Body of pancreas (tissue), 4 donors: Measurements from ENCODE around the gene GOLGA1. TPM values are rescaled to one million over a fixed set of nuclear protein-coding genes. Genes with fewer than 3 reads are reported as not detected.
"Not testable (repeated sequence)": the region's sequence is repeated elsewhere in the genome, so short reads cannot be mapped to it uniquely, and the experiment has no call there.

Experiments used
- ATAC-seq: fragments of 150-250 bp; one replicate; pipeline ENCODE4 v1.9.1; 2016
- DNase-seq, 4 donors: peaks; one replicate each; pipeline ENCODE4 v3.0.0-alpha.2; 2019
- H3K27ac ChIP-seq, 4 donors: fragments of 200-600 bp; sonication (generic); 1 replicate in 3 of 4; 2 replicates in 1 of 4; pipeline versions ENCODE4 v1.5.1 to v1.6.1; 2016 to 2019; ENCODE audit warnings: mild to moderate bottlenecking in 1 of 4, mixed read lengths in 1 of 4, moderate library complexity in 1 of 4
- H3K27me3 ChIP-seq, 2 donors: fragments of 200-600 bp; sonication (generic); one replicate each; pipeline ENCODE4 v1.6.0; 2016; ENCODE audit warnings: mild to moderate bottlenecking in 1 of 2
- H3K36me3 ChIP-seq, 2 donors: fragments of 200-600 bp; sonication (generic); replicated peaks in 1 of 2; 2 replicates each; pipeline ENCODE4 v1.5.1; 2016; ENCODE audit warnings: low read depth in 2 of 2; ENCODE audit not compliant: insufficient read depth in 1 of 2
- H3K4me1 ChIP-seq: fragments of 200-600 bp; sonication (generic); one replicate; pipeline ENCODE4 v1.6.0; 2016
- H3K4me3 ChIP-seq, 2 donors: fragments of 200-600 bp; sonication (generic); 1 replicate in 1 of 2; 2 replicates in 1 of 2; pipeline ENCODE4 v1.5.1; 2016 to 2019
- H3K9me3 ChIP-seq, 3 donors: fragments of 200-600 bp; sonication (generic); 1 replicate in 2 of 3; 2 replicates in 1 of 3; pipeline ENCODE4 v1.5.1; 2016
- CTCF ChIP-seq, 7 experiments: fragments of 450-650 bp in 4 of 7; fragments of 200-600 bp in 3 of 7; sonication (generic) in 3 of 7; IDR thresholded peaks; one replicate each; pipeline ENCODE4 v1.5.1; 2016 to 2019; ENCODE audit warnings: antibody characterized with exemption in 7 of 7
- POLR2A ChIP-seq, 3 donors: fragments of 450-650 bp; IDR thresholded peaks; one replicate each; pipeline ENCODE4 v1.6.1; 2016; ENCODE audit warnings: antibody characterized with exemption in 3 of 3, mild to moderate bottlenecking in 2 of 3
- WGBS, 2 donors: methylation state at CpG; one replicate each; pipeline ENCODE4 v1.1.5; 2017; 5-methylcytosine and 5-hydroxymethylcytosine counted together
- intact Hi-C: fragments of 100-400 bp; cut with DNase I; formaldehyde crosslinking; loops from one replicate; pipeline ENCODE4 v1.15.1; 2023
- total RNA-seq, 2 donors: library from RNA; depleted of rRNA; stranded (reverse); fragments of >200 nt; gene quantifications; one replicate each; pipeline ENCODE4 v1.1.0, GENCODE V29; 2016

Gene GOLGA1
- total RNA-seq, 2 donors from 2014 or later: 14.5 to 32.6 TPM

- TF ChIP-seq CTCF (IDR thresholded peaks at IDR 0.05) (peak; percentile 29 to 53 (median 41)), POLR2A (IDR thresholded peaks at IDR 0.05) (no peak)
- DNase-seq: no peak
- Histone ChIP-seq H3K4me3 (no peak overlapping the region), H3K4me1 (peaks cover 31% of the 10 kb centered on the region), H3K27me3 (no peaks in the 10 kb centered on the region), H3K36me3 (no peaks in the 10 kb centered on the region), H3K27ac (peak overlapping the region in 3 of 4 donors; percentile 29 to 52 (median 44)), H3K9me3 (no peaks in the 10 kb centered on the region)
- ATAC-seq: peak; percentile 38
- WGBS, 2 donors: 35 to 47% methylated on average over 5 to 12 of the region's 12 CpGs
- intact Hi-C loops: loop anchor here (5.0 kb wide), 1 partner anchor 37 kb away; no protein-coding TSS in a partner anchor
Observed at GRCh38 chr9:124839612-124840299, 101.1 kb downstream of the GOLGA1 start.

DNA sequence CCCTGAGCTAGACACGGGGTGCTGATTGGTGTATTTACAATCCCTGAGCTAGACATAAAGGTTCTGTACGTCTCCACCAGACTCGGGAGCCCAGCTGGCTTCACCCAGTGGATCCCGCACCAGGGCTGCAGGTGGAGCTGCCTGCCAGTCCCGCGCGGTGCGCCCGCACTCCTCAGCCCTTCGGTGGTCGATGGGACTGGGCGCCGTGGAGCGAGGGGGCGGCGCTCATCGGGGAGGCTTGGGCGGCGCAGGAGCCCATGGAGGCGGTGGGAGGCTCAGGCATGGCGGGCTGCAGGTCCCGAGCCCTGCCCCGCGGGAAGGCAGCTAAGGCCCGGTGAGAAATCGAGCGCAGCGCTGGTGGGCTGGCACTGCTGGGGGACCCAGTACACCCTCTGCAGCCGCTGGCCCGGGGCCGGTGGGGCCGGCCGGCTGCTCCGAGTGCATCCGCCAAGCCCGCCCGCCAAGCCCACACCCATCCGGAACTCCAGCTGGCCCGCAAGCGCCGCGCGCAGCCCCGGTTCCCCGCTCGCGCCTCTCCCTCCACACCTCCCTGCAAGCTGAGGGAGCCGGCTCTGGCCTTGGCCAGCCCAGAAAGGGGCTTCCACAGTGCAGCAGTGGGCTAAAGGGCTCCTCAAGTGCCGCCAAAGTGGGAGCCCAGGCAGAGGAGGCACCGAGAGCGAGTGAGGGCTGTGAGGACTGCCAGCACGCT is 102.2 kb downstream of the GOLGA1 start:
- H3K4me3 ChIP-seq, DNase-seq, H3K9me3 ChIP-seq, ATAC-seq, H3K27me3 ChIP-seq, intact Hi-C loops, H3K27ac ChIP-seq, H3K36me3 ChIP-seq: not testable (repeated sequence)
- WGBS, 2 donors: 67 to 79% methylated on average over 2 to 30 of the region's 52 CpGs
- H3K4me1 ChIP-seq: peaks cover 36% of the 10 kb centered on the region

DNA sequence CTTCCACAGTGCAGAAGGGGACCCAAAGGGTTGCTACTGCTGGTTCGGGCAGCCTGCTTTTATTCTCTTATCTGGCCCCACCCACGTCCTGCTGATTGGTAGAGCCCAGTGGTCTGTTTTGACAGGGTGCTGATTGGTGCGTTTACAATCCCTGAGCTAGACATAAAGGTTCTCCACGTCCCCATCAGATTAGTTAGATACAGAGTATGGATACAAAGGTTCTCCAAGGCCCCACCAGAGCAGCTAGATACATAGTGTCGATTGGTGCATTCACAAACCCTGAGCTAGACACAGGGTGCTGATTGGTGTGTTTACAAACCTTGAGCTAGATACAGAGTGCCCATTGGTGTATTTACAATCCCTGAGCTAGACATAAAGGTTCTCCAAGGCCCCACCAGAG is 102.8 kb downstream of the GOLGA1 start:
- H3K27ac ChIP-seq, H3K9me3 ChIP-seq, H3K27me3 ChIP-seq, H3K36me3 ChIP-seq, H3K4me3 ChIP-seq, ATAC-seq, DNase-seq, intact Hi-C loops: not testable (repeated sequence)
- 56 to 65% methylated on average over 4 to 5 of the region's 5 CpGs for WGBS, 2 donors
- H3K4me1 ChIP-seq: peaks cover 36% of the 10 kb centered on the region

DNA sequence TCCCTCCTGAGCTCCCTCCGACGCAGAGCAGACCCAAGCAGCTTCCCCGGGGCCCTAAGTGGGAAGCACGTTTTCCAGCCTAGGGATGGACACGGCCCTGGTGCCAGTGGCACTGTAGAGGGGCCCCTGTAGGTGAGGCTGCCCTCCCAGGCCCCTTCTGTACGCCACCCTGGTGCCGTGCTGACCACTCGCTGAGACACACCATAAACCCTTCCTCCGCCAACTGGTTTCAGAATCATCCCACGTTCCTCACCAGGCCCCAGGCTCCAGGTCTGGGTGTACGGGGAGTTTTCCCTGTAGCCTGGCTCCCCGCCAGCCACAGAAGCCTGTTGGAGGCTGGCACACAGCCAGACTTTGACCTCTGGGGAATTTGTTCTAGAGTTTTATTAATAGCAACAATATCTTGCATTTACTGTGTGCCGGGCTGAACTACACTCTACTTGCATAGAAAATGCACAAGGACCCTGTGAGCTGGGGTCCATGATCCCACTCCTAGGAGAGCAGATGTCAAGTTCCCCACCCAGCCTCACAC is 105.8 kb downstream of the GOLGA1 start:
- H3K27me3 ChIP-seq: no peaks in the 10 kb centered on the region
- WGBS, 2 donors: 20% methylated on average over 8 to 13 of the region's 13 CpGs
- H3K4me3 ChIP-seq: no peak overlapping the region
- no peaks in the 10 kb centered on the region for H3K9me3 ChIP-seq
- H3K4me1 ChIP-seq: peaks cover 51% of the 10 kb centered on the region
- peak; percentile 49 for ATAC-seq
- TF ChIP-seq POLR2A (IDR thresholded peaks at IDR 0.05): no peak
- no peak for TF ChIP-seq CTCF (IDR thresholded peaks at IDR 0.05)
- H3K27ac ChIP-seq: peak overlapping the region; percentile 43 to 58 (median 56)
- intact Hi-C loops: no loop called here
- H3K36me3 ChIP-seq: no peaks in the 10 kb centered on the region
- peak; percentile 86 to 92 (median 90) for DNase-seq

DNA sequence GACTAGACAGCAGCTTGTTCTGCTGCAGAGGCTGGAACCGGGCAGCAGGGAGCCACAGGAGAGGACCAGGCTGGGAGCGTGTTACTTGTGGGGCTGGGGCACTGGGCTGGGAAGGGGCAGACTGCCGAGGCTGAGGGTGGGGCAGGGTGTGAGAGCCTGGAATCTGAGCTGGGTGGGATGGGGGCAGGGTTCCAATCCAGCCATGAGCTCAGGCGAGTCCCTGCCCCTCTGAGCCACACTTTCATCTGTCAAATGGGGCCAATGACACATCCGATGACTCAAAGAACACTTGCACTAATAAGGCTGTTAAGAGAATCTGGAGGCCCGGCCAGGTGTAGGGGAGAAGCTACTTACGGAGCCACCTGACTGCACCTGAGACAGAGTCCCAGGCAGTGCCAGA is 106.3 kb downstream of the GOLGA1 start:
- peak in 2 of 4 donors; percentile 24 to 35 for DNase-seq
- no peaks in the 10 kb centered on the region for H3K27me3 ChIP-seq
- H3K9me3 ChIP-seq: no peaks in the 10 kb centered on the region
- no peaks in the 10 kb centered on the region for H3K36me3 ChIP-seq
- ATAC-seq: no peak
- H3K4me1 ChIP-seq: peaks cover 46% of the 10 kb centered on the region
- H3K27ac ChIP-seq: peak overlapping the region; percentile 43 to 58 (median 56)
- intact Hi-C loops: no loop called here
- 73 to 76% methylated on average over 5 to 7 of the region's 7 CpGs for WGBS, 2 donors
- TF ChIP-seq POLR2A (IDR thresholded peaks at IDR 0.05) (no peak), CTCF (IDR thresholded peaks at IDR 0.05) (no peak)
- no peak overlapping the region for H3K4me3 ChIP-seq
